HEK293T (cell line): ENCODE results near the gene ST6GAL1.

ENCODE experiments used
- CTCF ChIA-PET: fragments of 350-600 bp; formaldehyde crosslinking; extraction: SDS; loops from one replicate; lab custom pipeline; 2021; ENCODE audit warnings: antibody characterized with exemption, inconsistent platforms; lab: Yijun Ruan, JAX
- POLR2A ChIA-PET: fragments of 350-600 bp; formaldehyde crosslinking; extraction: SDS; loops from one replicate; lab custom pipeline; 2020; ENCODE audit warnings: antibody characterized with exemption, inconsistent platforms; lab: Yijun Ruan, JAX
- DNase-seq: peaks from one replicate; pipeline ENCODE4 v3.0.0; 2012; ENCODE audit warnings: mixed read lengths; ENCODE audit errors: extremely low spot score
- ARNT ChIP-seq: fragments of 450-650 bp; IDR thresholded peaks from 2 replicates; pipeline ENCODE4 v1.6.1; 2017; ENCODE audit warnings: mild to moderate bottlenecking
- BHLHE40 ChIP-seq: fragments of 450-650 bp; IDR thresholded peaks from 2 replicates; pipeline ENCODE4 v1.6.1; 2016; ENCODE audit warnings: mild to moderate bottlenecking, moderate library complexity, borderline replicate concordance
- CTBP1 ChIP-seq: fragments of 450-650 bp; IDR thresholded peaks from 2 replicates; pipeline ENCODE4 v1.6.1; 2016; ENCODE audit warnings: borderline replicate concordance
- ELF4 ChIP-seq: fragments of 450-650 bp; IDR thresholded peaks from 2 replicates; pipeline ENCODE4 v1.6.1; 2017; ENCODE audit warnings: antibody characterized with exemption
- FOXA1 ChIP-seq: fragments of 450-650 bp; IDR thresholded peaks from 2 replicates; pipeline ENCODE4 v1.6.1; 2016; ENCODE audit warnings: mild to moderate bottlenecking
- FOXK2 ChIP-seq: fragments of 450-650 bp; IDR thresholded peaks from 2 replicates; pipeline ENCODE4 v1.6.1; 2016; ENCODE audit warnings: mild to moderate bottlenecking
- FOXM1 ChIP-seq: fragments of 450-650 bp; IDR thresholded peaks from 2 replicates; pipeline ENCODE4 v1.6.1; 2017; ENCODE audit warnings: mild to moderate bottlenecking, borderline replicate concordance
- HDGF ChIP-seq: fragments of 450-650 bp; IDR thresholded peaks from 2 replicates; pipeline ENCODE4 v1.6.1; 2017; ENCODE audit warnings: antibody characterized with exemption, borderline replicate concordance
- L3MBTL2 ChIP-seq: fragments of 450-650 bp; conservative IDR thresholded peaks from 2 replicates; pipeline ENCODE4 v1.6.1; 2016; ENCODE audit warnings: mild to moderate bottlenecking
- LEF1 ChIP-seq: fragments of 450-650 bp; IDR thresholded peaks from 2 replicates; pipeline ENCODE4 v1.6.1; 2017; ENCODE audit warnings: mild to moderate bottlenecking, borderline replicate concordance
- NFRKB ChIP-seq: fragments of 450-650 bp; IDR thresholded peaks from 2 replicates; pipeline ENCODE4 v1.6.1; 2016; ENCODE audit warnings: mild to moderate bottlenecking, moderate library complexity
- PKNOX1 ChIP-seq: fragments of 450-650 bp; IDR thresholded peaks from 2 replicates; pipeline ENCODE4 v1.6.1; 2016
- SP1 ChIP-seq: fragments of 450-650 bp; IDR thresholded peaks from 2 replicates; pipeline ENCODE4 v1.6.1; 2017
- SUZ12 ChIP-seq: fragments of 450-650 bp; IDR thresholded peaks from 2 replicates; pipeline ENCODE4 v1.6.1; 2016; ENCODE audit warnings: mild to moderate bottlenecking
- TARDBP ChIP-seq: fragments of 450-650 bp; IDR thresholded peaks from 2 replicates; pipeline ENCODE4 v1.6.1; 2016
- ZNF384 ChIP-seq: fragments of 450-650 bp; IDR thresholded peaks from 2 replicates; pipeline ENCODE4 v1.6.1; 2016

Gene ST6GAL1

GRCh38 chr3:187072511-187072910, 142.2 kb downstream of the ST6GAL1 start:
- ChIA-PET CTCF (no interaction called here), POLR2A (no interaction called here)
- DNase-seq: no peak
- TF ChIP-seq ZNF384: no peak
- no peak for TF ChIP-seq CTBP1

- TF ChIP-seq FOXK2 (no peak), FOXM1 (no peak), HDGF (no peak), ARNT (no peak), NFRKB (no peak), L3MBTL2 (no peak), PKNOX1 (no peak), BHLHE40 (no peak), CTBP1 (no peak), FOXA1 (no peak), ZNF384 (no peak), LEF1 (no peak), TARDBP (no peak), SUZ12 (no peak), SP1 (no peak), ELF4 (no peak)
- no peak for DNase-seq
- ChIA-PET POLR2A (no interaction called here), CTCF (no interaction called here)
These were observed 143.3 kb downstream of the ST6GAL1 start for GRCh38 chr3:187073581-187074098.

GRCh38 chr3:187074846-187075245, 144.5 kb downstream of the ST6GAL1 start:
- CTCF ChIA-PET: no interaction called here
- POLR2A ChIA-PET: no interaction called here
- no peak for DNase-seq
- no peak for TF ChIP-seq TARDBP
- TF ChIP-seq NFRKB: no peak
- no peak for TF ChIP-seq FOXK2
- TF ChIP-seq L3MBTL2: no peak
- TF ChIP-seq BHLHE40: no peak
- no peak for TF ChIP-seq ZNF384
- TF ChIP-seq PKNOX1: no peak
- TF ChIP-seq SP1: no peak
- TF ChIP-seq ARNT: no peak

GRCh38 chr3:187076297-187076696, 146.0 kb downstream of the ST6GAL1 start:
- ChIA-PET CTCF (no interaction called here), POLR2A (no interaction called here)
- TF ChIP-seq PKNOX1: no peak
- no peak for TF ChIP-seq NFRKB
- TF ChIP-seq FOXK2: no peak
- no peak for TF ChIP-seq L3MBTL2
- no peak for TF ChIP-seq SUZ12
- TF ChIP-seq ZNF384: no peak
- no peak for TF ChIP-seq BHLHE40
- no peak for DNase-seq

GRCh38 chr3:187077085-187077484, 146.8 kb downstream of the ST6GAL1 start:
- TF ChIP-seq NFRKB (no peak), SP1 (no peak), FOXM1 (no peak), CTBP1 (no peak), SUZ12 (no peak), ARNT (no peak), BHLHE40 (no peak), FOXK2 (no peak), HDGF (no peak), ZNF384 (no peak), LEF1 (no peak)
- ChIA-PET POLR2A (no interaction called here), CTCF (no interaction called here)
- no peak for DNase-seq

GRCh38 chr3:187077537-187077936, 147.2 kb downstream of the ST6GAL1 start:
- CTCF ChIA-PET: no interaction called here
- DNase-seq: no peak
- TF ChIP-seq ELF4 (no peak), PKNOX1 (no peak), BHLHE40 (no peak), SP1 (no peak), TARDBP (no peak), SUZ12 (no peak), NFRKB (no peak), LEF1 (no peak), ARNT (no peak), HDGF (no peak), CTBP1 (no peak), FOXM1 (no peak), FOXK2 (no peak), FOXA1 (no peak), L3MBTL2 (no peak), ZNF384 (no peak)
- POLR2A ChIA-PET: no interaction called here
